Mesenchymal stem cell (in vitro differentiated cells and primary cell): ENCODE data around the gene LCE3B. TPM values are rescaled to one million over a fixed set of nuclear protein-coding genes. Genes with fewer than 3 reads are reported as not detected.

ENCODE experiments used
- DNase-seq: peaks from one replicate; pipeline ENCODE4 v3.0.0-alpha.2; 2013
- H2AFZ ChIP-seq: one replicate; pipeline ENCODE4 v1.6.1; 2013; ENCODE audit warnings: low read depth, mild to moderate bottlenecking, control low read depth, inconsistent platforms, low read length, moderate library complexity
- H2AK5ac ChIP-seq: 2 replicates; pipeline ENCODE4 v1.6.1; 2013; ENCODE audit warnings: low read length, moderate library complexity, mild to moderate bottlenecking, inconsistent platforms; ENCODE audit not compliant: severe bottlenecking
- H2BK120ac ChIP-seq: one replicate; pipeline ENCODE4 v1.6.1; 2013; ENCODE audit warnings: low read depth, mild to moderate bottlenecking, inconsistent platforms, low read length, moderate library complexity
- H2BK12ac ChIP-seq, 2 experiments: one replicate each; pipeline ENCODE4 v1.6.1; 2013; ENCODE audit warnings: inconsistent platforms in 2 of 2, low read length in 2 of 2, mild to moderate bottlenecking in 2 of 2, moderate library complexity in 2 of 2, control low read depth in 1 of 2
- H2BK15ac ChIP-seq: one replicate; pipeline ENCODE4 v1.6.1; 2013; ENCODE audit warnings: mild to moderate bottlenecking, low read depth, inconsistent platforms; ENCODE audit not compliant: poor library complexity, severe bottlenecking
- H2BK5ac ChIP-seq: 2 replicates; pipeline ENCODE4 v1.6.1; 2013; ENCODE audit warnings: low read depth, mild to moderate bottlenecking, low read length, control low read depth, inconsistent platforms; ENCODE audit not compliant: poor library complexity, severe bottlenecking
- H3K14ac ChIP-seq, 2 experiments: one replicate each; pipeline ENCODE4 v1.6.1; 2013; ENCODE audit warnings: inconsistent platforms in 2 of 2, low read length in 2 of 2, control low read depth in 1 of 2, mild to moderate bottlenecking in 1 of 2, moderate library complexity in 1 of 2
- H3K18ac ChIP-seq, 2 experiments: one replicate each; pipeline ENCODE4 v1.6.1; 2013; ENCODE audit warnings: inconsistent platforms in 2 of 2, low read length in 2 of 2, control low read depth in 1 of 2, low read depth in 1 of 2, mild to moderate bottlenecking in 1 of 2
- H3K23ac ChIP-seq, 2 experiments: one replicate each; pipeline ENCODE4 v1.6.1; 2013; ENCODE audit warnings: inconsistent platforms in 2 of 2, low read length in 2 of 2, mild to moderate bottlenecking in 2 of 2, moderate library complexity in 2 of 2, control low read depth in 1 of 2
- H3K27ac ChIP-seq: 2 replicates; pipeline ENCODE4 v1.5.1; 2013; ENCODE audit warnings: mild to moderate bottlenecking, moderate library complexity, low read length, control low read depth, inconsistent platforms; ENCODE audit not compliant: poor library complexity, severe bottlenecking
- H3K27me3 ChIP-seq, 2 experiments: 2 replicates each; pipeline versions ENCODE4 v1.6.1 to v1.7.0; 2013; ENCODE audit warnings: low read length in 2 of 2, mild to moderate bottlenecking in 2 of 2, moderate library complexity in 2 of 2, control low read depth in 1 of 2, inconsistent platforms in 1 of 2; ENCODE audit not compliant: control insufficient read depth in 1 of 2, insufficient read depth in 1 of 2
- H3K36me3 ChIP-seq, 2 experiments: 2 replicates each; pipeline versions ENCODE4 v1.6.1 to v1.7.0; 2013; ENCODE audit warnings: low read length in 2 of 2, control low read depth in 1 of 2, inconsistent platforms in 1 of 2, low read depth in 1 of 2, mild to moderate bottlenecking in 1 of 2; ENCODE audit not compliant: insufficient read depth in 2 of 2, control insufficient read depth in 1 of 2
- H3K4ac ChIP-seq, 2 experiments: one replicate each; pipeline ENCODE4 v1.6.1; 2013; ENCODE audit warnings: inconsistent platforms in 2 of 2, low read length in 2 of 2, mild to moderate bottlenecking in 2 of 2, moderate library complexity in 2 of 2, control low read depth in 1 of 2, low read depth in 1 of 2
- H3K4me1 ChIP-seq: 2 replicates; pipeline ENCODE4 v1.6.1; 2013; ENCODE audit warnings: low read depth, low read length, control low read depth; ENCODE audit not compliant: control insufficient read depth, insufficient read depth
- H3K4me2 ChIP-seq: 2 replicates; pipeline ENCODE4 v1.6.1; 2013; ENCODE audit warnings: low read length, mild to moderate bottlenecking, inconsistent platforms; ENCODE audit not compliant: poor library complexity, severe bottlenecking
- H3K4me3 ChIP-seq, 2 experiments: 2 replicates each; pipeline versions ENCODE4 v1.5.1 to v1.7.0; 2013; ENCODE audit warnings: low read length in 2 of 2, mild to moderate bottlenecking in 2 of 2, control low read depth in 1 of 2, low read depth in 1 of 2; ENCODE audit not compliant: insufficient read depth in 1 of 2
- H3K79me1 ChIP-seq: replicated peaks from 2 replicates; pipeline ENCODE4 v1.6.1; 2013; ENCODE audit warnings: mild to moderate bottlenecking, control low read depth, low read length, inconsistent platforms; ENCODE audit not compliant: poor library complexity, severe bottlenecking
- H3K9ac ChIP-seq: 2 replicates; pipeline ENCODE4 v1.7.0; 2013; ENCODE audit warnings: mild to moderate bottlenecking, low read length, moderate library complexity
- H3K9me3 ChIP-seq: 2 replicates; pipeline ENCODE4 v1.7.0; 2013; ENCODE audit warnings: mild to moderate bottlenecking, low read length; ENCODE audit not compliant: control insufficient read depth
- H4K8ac ChIP-seq: one replicate; pipeline ENCODE4 v1.6.1; 2013; ENCODE audit warnings: inconsistent platforms, mild to moderate bottlenecking, low read length, moderate library complexity
- H4K91ac ChIP-seq: one replicate; pipeline ENCODE4 v1.6.1; 2013; ENCODE audit warnings: mild to moderate bottlenecking, low read length, inconsistent platforms
- WGBS: methylation state at CpG from one replicate; pipeline ENCODE4 v1.1.7; 2013; ENCODE audit warnings: mixed read lengths; 5-methylcytosine and 5-hydroxymethylcytosine counted together
- polyA plus RNA-seq, 2 experiments: library from polyadenylated mRNA; stranded (reverse); fragments of 200-250 nt; gene quantifications; one replicate each; pipeline ENCODE4 v1.2.3, GENCODE V29; 2013

LCE3B gene
- polyA plus RNA-seq (2013, experiment 1 of 2) = not detected
- not detected for polyA plus RNA-seq (2013, experiment 2 of 2)

- Histone ChIP-seq H3K4me2 (no peak within 1 kb of the TSS), H3K9me3 (peaks cover 11% of the 10 kb centered on the region), H2BK12ac (no peak within 1 kb of the TSS), H4K8ac (no peak within 1 kb of the TSS), H4K91ac (no peak within 1 kb of the TSS), H3K4ac (no peak within 1 kb of the TSS), H3K23ac (no peak within 1 kb of the TSS), H3K18ac (no peak within 1 kb of the TSS), H3K9ac (no peak within 1 kb of the TSS), H2AFZ (no peak within 1 kb of the TSS), H2BK5ac (no peak within 1 kb of the TSS), H3K27ac (no peak within 1 kb of the TSS), H3K27me3 (no peaks in the 10 kb centered on the region), H3K79me1 (no peaks in the 10 kb centered on the region), H3K4me1 (no peaks in the 10 kb centered on the region), H3K4me3 (no peak within 1 kb of the TSS), H3K36me3 (no peaks in the 10 kb centered on the region), H2BK15ac (no peak within 1 kb of the TSS), H2BK120ac (no peak within 1 kb of the TSS), H2AK5ac (no peak within 1 kb of the TSS), H3K14ac (no peak within 1 kb of the TSS)
- no peak for DNase-seq
- no CpG with 5 or more reads among the region's 1 CpG for WGBS
Observed at GRCh38 chr1:152613511-152613910, at the start of gene LCE3B. LCE3B (plus strand) TSS chr1:152613811; CDS start chr1:152613811, 0 bp downstream.

GRCh38 chr1:152565115-152565514, 48.5 kb upstream of the LCE3B start:
- Histone ChIP-seq H3K27me3 (no peaks in the 10 kb centered on the region), H3K9me3 (peaks cover 19% of the 10 kb centered on the region), H3K23ac (no peak overlapping the region), H3K4me3 (no peak overlapping the region), H3K79me1 (no peaks in the 10 kb centered on the region), H4K8ac (no peak overlapping the region), H2BK15ac (no peak overlapping the region), H2BK12ac (no peak overlapping the region), H3K36me3 (no peaks in the 10 kb centered on the region), H3K4ac (no peak overlapping the region), H3K14ac (no peak overlapping the region), H2AFZ (no peak overlapping the region), H2BK120ac (no peak overlapping the region), H2AK5ac (no peak overlapping the region), H4K91ac (no peak overlapping the region), H3K4me2 (no peak overlapping the region), H2BK5ac (no peak overlapping the region), H3K4me1 (no peaks in the 10 kb centered on the region), H3K9ac (no peak overlapping the region), H3K18ac (no peak overlapping the region), H3K27ac (no peak overlapping the region)
- 38% methylated on average over 1 of the region's 2 CpGs for WGBS
- DNase-seq = no peak

- H2BK120ac ChIP-seq = no peak overlapping the region
- no peak overlapping the region for H2BK15ac ChIP-seq
Observed at GRCh38 chr1:152565535-152566215, 47.9 kb upstream of the LCE3B start.

GRCh38 chr1:152566681-152567080, 46.9 kb upstream of the LCE3B start, which contains the start of gene LCE3E:
LCE3E (minus strand) TSS chr1:152566780; CDS start chr1:152566208, 572 bp downstream.
- Histone ChIP-seq H2BK120ac (no peak within 1 kb of the TSS), H3K23ac (no peak within 1 kb of the TSS), H4K91ac (no peak within 1 kb of the TSS), H3K9ac (no peak within 1 kb of the TSS), H4K8ac (no peak within 1 kb of the TSS), H2BK12ac (no peak within 1 kb of the TSS), H3K14ac (no peak within 1 kb of the TSS), H3K4ac (no peak within 1 kb of the TSS), H3K36me3 (no peaks in the 10 kb centered on the region), H3K4me3 (no peak within 1 kb of the TSS), H3K27ac (no peak within 1 kb of the TSS), H2BK5ac (no peak within 1 kb of the TSS), H3K4me1 (no peaks in the 10 kb centered on the region), H2AFZ (no peak within 1 kb of the TSS), H3K27me3 (no peaks in the 10 kb centered on the region), H2AK5ac (no peak within 1 kb of the TSS), H3K4me2 (no peak within 1 kb of the TSS), H3K79me1 (no peaks in the 10 kb centered on the region), H3K9me3 (peaks cover 24% of the 10 kb centered on the region), H3K18ac (no peak within 1 kb of the TSS), H2BK15ac (no peak within 1 kb of the TSS)
- DNase-seq = no peak
- WGBS = 61% methylated on average over 1 of the region's 1 CpG

More at GRCh38 chr1:152565535-152566215, 47.9 kb upstream of the LCE3B start:
- H3K9ac ChIP-seq = no peak overlapping the region
- no peak overlapping the region for H3K4me3 ChIP-seq
- H3K79me1 ChIP-seq = no peaks in the 10 kb centered on the region
- H4K8ac ChIP-seq = no peak overlapping the region
- no peak overlapping the region for H2AK5ac ChIP-seq
- H3K36me3 ChIP-seq = no peaks in the 10 kb centered on the region
- no peak overlapping the region for H2AFZ ChIP-seq
- peaks cover 24% of the 10 kb centered on the region for H3K9me3 ChIP-seq
- no peak overlapping the region for H4K91ac ChIP-seq
- 66% methylated on average over 14 of the region's 14 CpGs for WGBS
- H2BK12ac ChIP-seq = no peak overlapping the region
- no peak overlapping the region for H3K18ac ChIP-seq
- H3K23ac ChIP-seq = no peak overlapping the region
- H3K4me2 ChIP-seq = no peak overlapping the region
- no peak overlapping the region for H3K14ac ChIP-seq
- H3K27me3 ChIP-seq = no peaks in the 10 kb centered on the region
- no peak overlapping the region for H2BK5ac ChIP-seq
- H3K4ac ChIP-seq = no peak overlapping the region
- H3K4me1 ChIP-seq = no peaks in the 10 kb centered on the region
- H3K27ac ChIP-seq = no peak overlapping the region
- DNase-seq = no peak
